Esophagus squamous epithelium (tissue), 5 donors: ENCODE results near the gene FSTL4. TPM values are rescaled to one million over a fixed set of nuclear protein-coding genes. Genes with fewer than 3 reads are reported as not detected.

Experiments
- DNase-seq: peaks from one replicate; lab custom pipeline; 2025; lab: John Stamatoyannopoulos, UW
- H3K27ac ChIP-seq, 4 donors: fragments of 200-600 bp; sonication (generic); one replicate each; pipeline ENCODE4 v1.5.1; 2016 to 2019; ENCODE audit warnings: mild to moderate bottlenecking in 1 of 4
- H3K27me3 ChIP-seq, 4 donors: fragments of 200-600 bp; sonication (generic); 1 replicate in 3 of 4; 2 replicates in 1 of 4; pipeline versions ENCODE4 v1.5.1 to v1.6.0; 2017 to 2021; ENCODE audit warnings: antibody characterized with exemption in 1 of 4
- H3K36me3 ChIP-seq, 3 donors: fragments of 200-600 bp; sonication (generic); one replicate each; pipeline ENCODE4 v1.5.1; 2016 to 2019
- H3K4me1 ChIP-seq, 3 donors: fragments of 200-600 bp; sonication (generic); one replicate each; pipeline ENCODE4 v1.5.1; 2017 to 2019
- H3K4me3 ChIP-seq, 4 donors: fragments of 200-600 bp; sonication (generic); 1 replicate in 3 of 4; 2 replicates in 1 of 4; pipeline ENCODE4 v1.5.1; 2016 to 2019; ENCODE audit warnings: mild to moderate bottlenecking in 2 of 4, moderate library complexity in 1 of 4
- H3K9me3 ChIP-seq, 3 donors: fragments of 200-600 bp; sonication (generic); one replicate each; pipeline ENCODE4 v1.5.1; 2016 to 2019
- POLR2A ChIP-seq, 4 donors: fragments of 450-650 bp; IDR thresholded peaks; one replicate each; pipeline ENCODE4 v1.6.1; 2017; ENCODE audit warnings: antibody characterized with exemption in 4 of 4, mild to moderate bottlenecking in 4 of 4, moderate library complexity in 3 of 4
- WGBS, 2 donors: methylation state at CpG; one replicate each; pipeline ENCODE4 v1.1.5; 2018; 5-methylcytosine and 5-hydroxymethylcytosine counted together
- intact Hi-C: fragments of 100-400 bp; cut with DNase I; formaldehyde crosslinking; loops from one replicate; pipeline ENCODE4 v1.15.0; 2022
- total RNA-seq, 4 donors: library from RNA; depleted of rRNA; stranded (reverse); fragments of >200 nt; gene quantifications; one replicate each; pipeline ENCODE4 v1.1.0, GENCODE V29; 2016
- TF ChIP-seq, protein P1 (sequence below), 6 experiments: fragments of 450-650 bp in 4 of 6; fragments of 200-600 bp in 2 of 6; sonication (generic) in 2 of 6; IDR thresholded peaks; one replicate each; pipeline ENCODE4 v1.5.1; 2016 to 2019; ENCODE audit warnings: antibody characterized with exemption in 6 of 6, mild to moderate bottlenecking in 4 of 6, moderate library complexity in 4 of 6
- donor health status: DM: yes; HTN: yes; CAD: no.

Gene FSTL4
- total RNA-seq, 4 donors from 2014 or later, result 0.53 to 4.1 (median 1.4) TPM

DNA sequence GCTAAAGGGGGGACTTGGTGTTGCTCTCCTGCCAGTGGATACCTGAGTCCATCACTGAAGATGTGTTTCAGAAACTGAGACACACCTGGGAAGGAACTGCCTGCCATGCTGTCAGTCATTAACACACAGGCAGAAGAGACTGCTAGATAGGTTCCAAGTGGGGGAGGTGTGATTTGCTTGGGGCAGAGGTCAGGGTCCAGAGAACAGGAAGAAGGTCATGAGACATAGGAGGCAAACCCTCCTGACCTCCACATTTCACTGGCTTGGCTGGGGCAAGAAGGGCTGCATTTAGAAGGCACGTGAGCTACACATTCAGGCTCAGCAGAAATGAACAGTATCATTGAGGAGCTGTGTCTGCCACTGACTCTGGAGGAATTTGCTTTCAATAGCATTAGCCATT is 344.7 kb downstream of the FSTL4 start:
- Histone ChIP-seq H3K27ac (no peak overlapping the region), H3K4me3 (no peak overlapping the region), H3K9me3 (no peaks in the 10 kb centered on the region), H3K4me1 (no peaks in the 10 kb centered on the region), H3K36me3 (no peaks in the 10 kb centered on the region), H3K27me3 (no peaks in the 10 kb centered on the region)
- intact Hi-C loops, result no loop called here
- TF ChIP-seq, protein P1, sequence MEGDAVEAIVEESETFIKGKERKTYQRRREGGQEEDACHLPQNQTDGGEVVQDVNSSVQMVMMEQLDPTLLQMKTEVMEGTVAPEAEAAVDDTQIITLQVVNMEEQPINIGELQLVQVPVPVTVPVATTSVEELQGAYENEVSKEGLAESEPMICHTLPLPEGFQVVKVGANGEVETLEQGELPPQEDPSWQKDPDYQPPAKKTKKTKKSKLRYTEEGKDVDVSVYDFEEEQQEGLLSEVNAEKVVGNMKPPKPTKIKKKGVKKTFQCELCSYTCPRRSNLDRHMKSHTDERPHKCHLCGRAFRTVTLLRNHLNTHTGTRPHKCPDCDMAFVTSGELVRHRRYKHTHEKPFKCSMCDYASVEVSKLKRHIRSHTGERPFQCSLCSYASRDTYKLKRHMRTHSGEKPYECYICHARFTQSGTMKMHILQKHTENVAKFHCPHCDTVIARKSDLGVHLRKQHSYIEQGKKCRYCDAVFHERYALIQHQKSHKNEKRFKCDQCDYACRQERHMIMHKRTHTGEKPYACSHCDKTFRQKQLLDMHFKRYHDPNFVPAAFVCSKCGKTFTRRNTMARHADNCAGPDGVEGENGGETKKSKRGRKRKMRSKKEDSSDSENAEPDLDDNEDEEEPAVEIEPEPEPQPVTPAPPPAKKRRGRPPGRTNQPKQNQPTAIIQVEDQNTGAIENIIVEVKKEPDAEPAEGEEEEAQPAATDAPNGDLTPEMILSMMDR (IDR thresholded peaks at IDR 0.05), result no peak
- TF ChIP-seq POLR2A (IDR thresholded peaks at IDR 0.05), result no peak
- WGBS, 2 donors, result 78 to 90% methylated on average over 1 of the region's 1 CpG
- DNase-seq, result no peak

DNA sequence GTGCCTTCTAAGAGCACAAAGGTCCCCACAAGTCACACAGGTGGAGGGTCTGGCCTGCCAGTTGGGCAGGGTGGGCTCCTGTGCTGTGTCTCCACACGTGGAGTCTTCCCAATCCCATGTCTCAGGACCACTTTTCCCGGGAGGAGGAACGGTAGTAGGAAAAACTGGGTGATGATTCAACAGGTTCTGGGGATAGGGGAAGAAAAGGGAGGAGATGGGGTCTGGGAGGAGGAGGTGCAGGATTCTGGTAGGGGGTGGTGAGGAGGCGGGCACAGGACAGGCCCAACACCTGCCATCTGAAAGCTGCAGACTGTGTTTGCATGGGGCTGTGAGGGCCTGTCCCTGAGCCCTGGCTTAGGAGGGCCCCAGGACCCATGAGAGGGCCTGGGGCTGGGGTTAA is 345.4 kb downstream of the FSTL4 start:
- H3K4me3 ChIP-seq, result no peak overlapping the region
- no peak for DNase-seq
- intact Hi-C loops, result no loop called here
- no peaks in the 10 kb centered on the region for H3K27me3 ChIP-seq
- WGBS, 2 donors, result 82 to 90% methylated on average over 3 to 4 of the region's 4 CpGs
- H3K9me3 ChIP-seq, result no peaks in the 10 kb centered on the region
- H3K27ac ChIP-seq, result no peak overlapping the region
- no peaks in the 10 kb centered on the region for H3K36me3 ChIP-seq
- no peaks in the 10 kb centered on the region for H3K4me1 ChIP-seq
- TF ChIP-seq POLR2A (IDR thresholded peaks at IDR 0.05), result no peak
- TF ChIP-seq, protein P1 (IDR thresholded peaks at IDR 0.05), result no peak

DNA sequence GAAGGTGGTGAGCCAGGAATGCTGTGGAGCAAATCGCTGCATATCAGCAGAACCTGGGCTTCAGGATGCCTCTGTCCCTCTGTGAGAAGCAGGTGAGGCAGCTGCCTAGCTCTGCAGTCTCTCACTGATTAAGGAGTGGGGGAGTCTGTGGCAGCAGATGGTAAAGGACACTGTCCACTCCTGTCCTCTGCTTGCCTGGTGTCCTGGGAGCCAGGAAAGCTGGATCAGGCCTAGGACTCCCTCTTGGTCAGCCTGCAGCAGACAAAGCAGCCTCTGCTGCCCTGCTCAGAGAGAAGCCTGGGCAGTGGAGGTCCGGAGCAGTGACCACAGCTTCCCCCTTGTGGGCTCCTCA is 345.8 kb downstream of the FSTL4 start:
- WGBS, 2 donors, result 78% methylated on average over 1 of the region's 2 CpGs; no CpG with 5 or more reads in 1 of the 2 donors
- Histone ChIP-seq H3K27me3 (no peaks in the 10 kb centered on the region), H3K27ac (no peak overlapping the region), H3K4me3 (no peak overlapping the region), H3K36me3 (no peaks in the 10 kb centered on the region), H3K9me3 (no peaks in the 10 kb centered on the region), H3K4me1 (no peaks in the 10 kb centered on the region)
- DNase-seq, result no peak
- TF ChIP-seq, protein P1 (IDR thresholded peaks at IDR 0.05), result no peak
- TF ChIP-seq POLR2A (IDR thresholded peaks at IDR 0.05), result no peak
- intact Hi-C loops, result no loop called here

DNA sequence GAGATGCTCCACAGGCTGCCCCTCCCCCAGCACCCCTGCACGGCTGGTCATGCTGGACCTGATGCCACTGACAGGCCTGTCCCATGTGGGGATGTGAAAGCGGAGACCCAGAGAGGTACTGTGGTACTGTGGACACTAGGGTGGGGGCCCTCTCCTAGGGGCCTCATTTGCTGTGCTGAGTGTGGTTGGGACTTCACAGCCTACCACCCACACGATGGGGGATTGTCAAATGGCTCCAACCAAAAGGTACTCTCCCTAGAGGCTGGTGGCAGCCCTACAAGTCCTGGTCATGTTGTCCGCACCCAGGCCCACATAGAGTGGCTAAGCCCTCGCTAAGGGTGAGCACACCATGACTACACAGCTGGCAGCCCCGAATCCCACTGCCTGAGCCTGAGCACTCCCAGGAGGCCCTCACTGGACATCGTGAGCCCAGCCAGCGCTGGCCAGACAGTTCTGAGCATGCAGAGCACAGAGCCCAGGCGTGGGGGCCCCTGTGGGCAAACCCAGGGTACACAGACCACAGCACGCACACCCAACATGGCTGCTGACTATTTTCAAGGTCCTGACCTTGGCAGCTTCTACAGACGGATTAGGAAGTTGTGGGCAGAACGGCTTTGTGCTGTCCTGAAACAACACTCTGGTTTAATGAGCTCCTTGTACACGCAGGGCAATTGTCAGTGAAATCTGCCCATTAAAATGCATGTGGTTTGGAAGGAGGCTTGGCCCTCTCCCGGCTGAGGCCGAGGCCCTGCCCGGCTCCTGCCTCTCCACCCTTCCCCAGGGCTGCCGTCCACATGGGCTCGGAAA is 346.4 kb downstream of the FSTL4 start:
- intact Hi-C loops, result no loop called here
- no peaks in the 10 kb centered on the region for H3K9me3 ChIP-seq
- no peak overlapping the region for H3K4me3 ChIP-seq
- H3K27me3 ChIP-seq, result no peaks in the 10 kb centered on the region
- H3K27ac ChIP-seq, result no peak overlapping the region
- WGBS, 2 donors, result 78 to 81% methylated on average over 6 to 11 of the region's 18 CpGs
- TF ChIP-seq, protein P1 (IDR thresholded peaks at IDR 0.05), result no peak
- TF ChIP-seq POLR2A (IDR thresholded peaks at IDR 0.05), result no peak
- no peaks in the 10 kb centered on the region for H3K36me3 ChIP-seq
- no peaks in the 10 kb centered on the region for H3K4me1 ChIP-seq
- DNase-seq, result no peak

DNA sequence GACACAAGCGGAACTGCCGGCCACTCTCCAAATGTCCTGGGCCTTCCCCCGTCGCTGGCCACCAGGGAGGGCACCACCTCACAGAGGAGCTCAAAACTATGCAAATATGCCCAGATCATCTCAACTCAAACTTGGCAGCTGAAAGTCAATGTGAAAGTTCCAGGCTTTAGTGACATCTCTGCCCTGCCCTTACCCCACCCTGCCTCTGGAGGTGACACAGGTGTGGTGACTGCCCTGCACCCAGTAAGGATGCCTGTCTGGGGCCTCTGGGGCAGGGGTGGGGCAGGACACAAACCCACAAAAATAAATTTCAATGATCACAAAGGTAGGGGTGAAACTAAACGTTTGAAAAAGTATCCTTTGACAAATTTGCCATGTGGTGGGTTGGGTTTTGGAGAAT is 347.1 kb downstream of the FSTL4 start:
- intact Hi-C loops, result no loop called here
- no peak overlapping the region for H3K27ac ChIP-seq
- H3K27me3 ChIP-seq, result no peaks in the 10 kb centered on the region
- TF ChIP-seq, protein P1 (IDR thresholded peaks at IDR 0.05), result no peak
- no peak for TF ChIP-seq POLR2A (IDR thresholded peaks at IDR 0.05)
- no peak overlapping the region for H3K4me3 ChIP-seq
- H3K4me1 ChIP-seq, result no peaks in the 10 kb centered on the region
- 50 to 86% methylated on average over 1 to 4 of the region's 5 CpGs for WGBS, 2 donors
- no peaks in the 10 kb centered on the region for H3K9me3 ChIP-seq
- no peak for DNase-seq
- no peaks in the 10 kb centered on the region for H3K36me3 ChIP-seq
